Measurements from ENCODE around the gene CRACR2A. TPM values are rescaled to one million over a fixed set of nuclear protein-coding genes. Genes with fewer than 3 reads are reported as not detected.

CRACR2A gene
- total RNA-seq, 1 experiment from 2014 or later = 0.92 TPM

- no peaks in the 10 kb centered on the region for H3K4me1 ChIP-seq (ENCODE audit: control insufficient read depth, insufficient read depth, low read length)
- ATAC-seq (no peak), DNase-seq (ENCODE audit: low read depth, low spot score) (no peak)
- H3K27ac ChIP-seq (ENCODE audit: low read length) = no peak overlapping the region
- in situ Hi-C loops (cut with HindIII; ENCODE audit: low pct_unique_long_range_greater_than_20kb, low sequenced_read_pairs) (no loop called here), intact Hi-C loops (cut with micrococcal nuclease; ENCODE audit: unreplicated experiment) (no loop called here)
- no peak overlapping the region for H3K4me3 ChIP-seq (ENCODE audit: low read depth in 2 of 2, low read length in 2 of 2)
- H3K36me3 ChIP-seq (ENCODE audit: control insufficient read depth, insufficient read depth, low read length) = no peaks in the 10 kb centered on the region
- 0 out of 2 replicates have a peak, but pooled peaks cover 2% of the 10 kb centered on the region for H3K27me3 ChIP-seq (ENCODE audit: control insufficient read depth, insufficient read depth, low read length)
- no TSS peak for BruUV-seq (replicated peaks)
- POLR2A ChIA-PET = no interaction called here
- TF ChIP-seq POLR2AphosphoS5 (IDR thresholded peaks at IDR 0.05; ENCODE audit: low read depth, low read length) (no peak), REST (IDR thresholded peaks at IDR 0.05; ENCODE audit: insufficient read depth in 1 of 2, low read depth in 2 of 2, low read length in 1 of 2) (no peak), CTCF (IDR thresholded peaks at IDR 0.05) (no peak), SIN3A (IDR thresholded peaks at IDR 0.05; ENCODE audit: borderline replicate concordance, insufficient read depth, low read depth, low read length) (no peak), TCF7L2 (IDR thresholded peaks at IDR 0.05; ENCODE audit: low read depth, low read length) (no peak)
- no peaks in the 10 kb centered on the region for H3K9me3 ChIP-seq (ENCODE audit: control insufficient read depth, insufficient read depth, low read depth, low read length)
- CTCF ChIA-PET = no interaction called here
Measured at GRCh38 chr12:3596703-3597415, 156.1 kb downstream of the CRACR2A start.

- H3K4me1 ChIP-seq (ENCODE audit: control insufficient read depth, insufficient read depth, low read length) = no peaks in the 10 kb centered on the region
- no peak for ATAC-seq
- no peaks in the 10 kb centered on the region for H3K36me3 ChIP-seq (ENCODE audit: control insufficient read depth, insufficient read depth, low read length)
- TF ChIP-seq POLR2AphosphoS5 (IDR thresholded peaks at IDR 0.05; ENCODE audit: low read depth, low read length) = no peak
- no peak for TF ChIP-seq REST (IDR thresholded peaks at IDR 0.05; ENCODE audit: insufficient read depth in 1 of 2, low read depth in 2 of 2, low read length in 1 of 2)
- TF ChIP-seq SIN3A (IDR thresholded peaks at IDR 0.05; ENCODE audit: borderline replicate concordance, insufficient read depth, low read depth, low read length) = no peak
- no peak for TF ChIP-seq CTCF (IDR thresholded peaks at IDR 0.05)
- no peak for TF ChIP-seq TCF7L2 (IDR thresholded peaks at IDR 0.05; ENCODE audit: low read depth, low read length)
- no peak overlapping the region for H3K27ac ChIP-seq (ENCODE audit: low read length)
- H3K27me3 ChIP-seq (ENCODE audit: control insufficient read depth, insufficient read depth, low read length) = no peaks in the 10 kb centered on the region
- H3K9me3 ChIP-seq (ENCODE audit: control insufficient read depth, insufficient read depth, low read depth, low read length) = no peaks in the 10 kb centered on the region
- intact Hi-C loops (cut with micrococcal nuclease; ENCODE audit: unreplicated experiment) (no loop called here), in situ Hi-C loops (cut with HindIII; ENCODE audit: low pct_unique_long_range_greater_than_20kb, low sequenced_read_pairs) (no loop called here)
- no peak overlapping the region for H3K4me3 ChIP-seq (ENCODE audit: low read depth in 2 of 2, low read length in 2 of 2)
- DNase-seq (ENCODE audit: low read depth, low spot score) = no peak
- ChIA-PET CTCF (no interaction called here), POLR2A (no interaction called here)
- BruUV-seq (replicated peaks) = no TSS peak
Measured at GRCh38 chr12:3595721-3596120, 157.2 kb downstream of the CRACR2A start.

Data from Panc1 (cell line).